ENCODE results near the gene EFCAB14.
"Not testable (repeated sequence)": the region's sequence is repeated elsewhere in the genome, so short reads cannot be mapped to it uniquely, and the experiment has no call there.

EFCAB14 gene

DNA sequence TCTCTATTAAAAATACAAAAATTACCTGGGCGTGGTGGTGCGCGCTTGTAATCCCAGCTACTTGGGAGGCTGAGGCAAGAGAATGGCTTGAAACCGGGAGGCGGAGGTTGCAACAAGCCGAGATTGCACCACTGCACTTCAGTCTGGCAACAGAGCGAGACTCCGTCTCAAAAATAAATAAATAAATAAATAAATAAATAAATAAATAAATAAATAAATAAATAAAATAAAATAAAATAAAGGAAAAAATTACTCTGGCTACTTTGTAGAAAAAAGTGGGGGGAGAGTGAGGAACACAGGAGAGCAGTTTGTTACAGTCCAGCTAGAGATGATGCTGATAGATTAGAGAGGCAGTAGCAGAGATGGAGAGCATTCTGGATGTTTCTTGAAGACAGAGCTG lies 1.4 kb upstream of the EFCAB14 start:
- Histone ChIP-seq H3K36me3 (ENCODE audit: insufficient read depth, low read depth, low read length) (peaks cover 10% of the 10 kb centered on the region), H3K4me1 (ENCODE audit: insufficient read depth, low read length) (peaks cover 16% of the 10 kb centered on the region)
- not testable (repeated sequence) for H3K9ac ChIP-seq (ENCODE audit: low read depth, low read length); H3K27ac ChIP-seq (ENCODE audit: low read length); H3K27me3 ChIP-seq (ENCODE audit: insufficient read depth, low read length); H3K4me3 ChIP-seq (ENCODE audit: low read length); H3K9me3 ChIP-seq (ENCODE audit: insufficient read depth, low read depth, low read length)

DNA sequence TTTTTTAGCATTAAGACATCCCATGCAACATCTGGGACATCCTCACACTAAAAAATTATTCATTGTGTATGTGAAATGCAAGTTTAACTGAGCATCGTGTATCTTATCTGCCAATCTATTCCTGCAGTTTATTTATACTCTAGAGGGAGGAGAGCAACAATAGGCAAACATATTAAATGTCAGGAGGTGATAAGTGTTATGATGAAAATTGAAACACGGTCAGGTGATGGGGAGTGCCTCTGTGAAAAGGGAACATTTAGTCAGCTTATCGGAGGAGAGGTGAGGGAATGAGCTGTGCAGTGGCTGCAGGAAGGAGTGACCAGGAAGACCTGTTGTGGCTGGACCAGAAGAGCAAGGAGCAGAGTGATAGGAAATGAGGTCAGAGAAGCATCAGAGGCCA lies 775 bp upstream of the EFCAB14 start:
- Histone ChIP-seq H3K36me3 (ENCODE audit: insufficient read depth, low read depth, low read length) (peaks cover 17% of the 10 kb centered on the region), H3K9ac (ENCODE audit: low read depth, low read length) (peak overlapping the region; percentile 87; the same call in 1 of the 2 replicates), H3K4me1 (ENCODE audit: insufficient read depth, low read length) (peaks cover 16% of the 10 kb centered on the region), H3K9me3 (ENCODE audit: insufficient read depth, low read depth, low read length) (no peaks in the 10 kb centered on the region), H3K27ac (ENCODE audit: low read length) (no peak overlapping the region), H3K4me3 (ENCODE audit: low read length) (peak overlapping the region; percentile 92), H3K27me3 (ENCODE audit: insufficient read depth, low read length) (no peaks in the 10 kb centered on the region)

DNA sequence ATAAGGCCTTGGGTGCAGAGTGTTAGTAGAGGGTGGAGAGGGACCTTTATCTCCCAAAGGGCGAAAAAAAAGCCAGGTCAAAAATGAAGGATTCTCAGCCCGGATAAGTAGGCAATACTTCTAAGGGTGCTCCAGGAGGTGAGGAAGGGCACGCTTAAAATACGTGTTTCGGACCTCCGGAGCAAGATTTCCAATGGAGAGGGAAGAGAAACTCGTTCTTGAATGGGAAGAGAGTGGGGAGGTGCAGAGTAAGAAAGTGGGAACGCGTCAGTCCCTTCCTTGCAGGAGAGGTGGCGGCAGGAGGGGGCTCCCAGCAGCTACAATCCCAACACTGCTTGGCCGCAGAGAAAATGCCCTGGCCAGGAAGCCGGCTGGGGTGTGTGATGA lies 581 bp downstream of the EFCAB14 start:
- Histone ChIP-seq H3K4me1 (ENCODE audit: insufficient read depth, low read length) (peaks cover 16% of the 10 kb centered on the region), H3K27ac (ENCODE audit: low read length) (peak overlapping the region; percentile 65), H3K36me3 (ENCODE audit: insufficient read depth, low read depth, low read length) (peaks cover 30% of the 10 kb centered on the region), H3K9me3 (ENCODE audit: insufficient read depth, low read depth, low read length) (no peaks in the 10 kb centered on the region), H3K4me3 (ENCODE audit: low read length) (peak overlapping the region; percentile 92), H3K9ac (ENCODE audit: low read depth, low read length) (peak overlapping the region; percentile 87), H3K27me3 (ENCODE audit: insufficient read depth, low read length) (no peaks in the 10 kb centered on the region)

DNA sequence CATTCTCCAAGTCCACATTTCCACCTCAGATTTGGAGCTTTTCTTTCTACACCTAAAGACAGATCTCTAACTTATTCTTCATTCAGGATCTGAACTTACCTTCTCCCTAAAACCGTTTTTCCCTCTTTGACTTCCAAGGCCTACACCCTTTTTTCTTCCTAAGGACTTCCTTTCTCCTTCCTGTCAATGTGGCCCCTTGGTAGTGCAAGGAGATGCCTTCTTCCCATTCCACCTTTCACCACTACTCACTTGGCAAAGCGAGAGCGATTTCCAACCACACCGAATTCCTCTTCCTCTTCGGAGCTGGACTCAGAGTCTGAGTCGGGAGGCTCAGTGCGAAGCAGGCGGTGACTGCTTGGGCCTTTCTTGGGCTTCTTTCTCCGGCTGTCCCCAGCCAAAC lies 1.3 kb downstream of the EFCAB14 start:
- H3K9ac ChIP-seq (ENCODE audit: low read depth, low read length): peak overlapping the region; percentile 87; the same call in 1 of the 2 replicates
- H3K9me3 ChIP-seq (ENCODE audit: insufficient read depth, low read depth, low read length): no peaks in the 10 kb centered on the region
- peak overlapping the region; percentile 92 for H3K4me3 ChIP-seq (ENCODE audit: low read length)
- no peak overlapping the region for H3K27ac ChIP-seq (ENCODE audit: low read length)
- H3K36me3 ChIP-seq (ENCODE audit: insufficient read depth, low read depth, low read length): peaks cover 34% of the 10 kb centered on the region
- peaks cover 16% of the 10 kb centered on the region for H3K4me1 ChIP-seq (ENCODE audit: insufficient read depth, low read length)
- H3K27me3 ChIP-seq (ENCODE audit: insufficient read depth, low read length): no peaks in the 10 kb centered on the region

DNA sequence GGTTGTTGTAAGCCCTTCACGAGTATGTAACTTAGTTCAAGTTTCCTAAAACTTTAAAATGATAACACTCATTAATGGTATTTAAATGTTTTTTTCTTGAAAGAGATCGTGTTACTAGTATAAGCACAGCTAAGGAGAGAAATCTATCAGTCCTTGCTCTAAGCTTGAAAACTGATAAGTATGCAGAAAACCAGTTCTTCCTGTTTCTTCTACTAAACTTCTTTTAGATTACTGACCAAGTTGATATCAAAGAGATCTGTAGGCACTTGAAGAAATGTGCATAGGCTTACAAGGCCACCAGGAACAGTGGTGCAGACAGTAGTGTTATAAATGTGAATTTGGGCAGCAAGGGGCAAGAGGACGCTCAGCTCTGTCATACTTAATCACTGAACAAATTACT lies 3.9 kb downstream of the EFCAB14 start:
- Histone ChIP-seq H3K9ac (ENCODE audit: low read depth, low read length) (no peak overlapping the region), H3K4me1 (ENCODE audit: insufficient read depth, low read length) (peaks cover 16% of the 10 kb centered on the region), H3K9me3 (ENCODE audit: insufficient read depth, low read depth, low read length) (no peaks in the 10 kb centered on the region), H3K27ac (ENCODE audit: low read length) (no peak overlapping the region), H3K4me3 (ENCODE audit: low read length) (no peak overlapping the region), H3K27me3 (ENCODE audit: insufficient read depth, low read length) (no peaks in the 10 kb centered on the region), H3K36me3 (ENCODE audit: insufficient read depth, low read depth, low read length) (peaks cover 58% of the 10 kb centered on the region)

DNA sequence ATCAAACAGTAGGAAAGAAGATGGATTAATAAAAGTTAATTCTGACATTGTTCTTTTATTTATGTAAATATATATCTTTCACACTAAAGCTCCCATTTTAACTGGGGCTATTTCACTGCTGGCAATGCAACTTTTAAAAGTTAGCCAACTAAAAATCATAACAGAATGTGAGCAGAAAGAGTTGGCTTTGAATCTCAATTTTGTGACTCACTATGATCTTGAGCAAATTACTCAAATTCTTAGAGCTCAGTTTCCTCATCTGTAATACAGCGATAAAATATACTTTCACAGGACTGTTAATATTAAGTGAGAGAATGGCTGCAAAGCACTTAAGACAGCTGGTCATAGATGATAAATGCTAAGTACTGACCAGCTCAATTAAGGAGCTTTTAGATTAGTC lies 10.8 kb downstream of the EFCAB14 start:
- Histone ChIP-seq H3K27ac (ENCODE audit: low read length) (no peak overlapping the region), H3K4me1 (ENCODE audit: insufficient read depth, low read length) (no peaks in the 10 kb centered on the region), H3K9ac (ENCODE audit: low read depth, low read length) (no peak overlapping the region), H3K9me3 (ENCODE audit: insufficient read depth, low read depth, low read length) (no peaks in the 10 kb centered on the region), H3K27me3 (ENCODE audit: insufficient read depth, low read length) (no peaks in the 10 kb centered on the region), H3K36me3 (ENCODE audit: insufficient read depth, low read depth, low read length) (peaks cover 88% of the 10 kb centered on the region), H3K4me3 (ENCODE audit: low read length) (no peak overlapping the region)

DNA sequence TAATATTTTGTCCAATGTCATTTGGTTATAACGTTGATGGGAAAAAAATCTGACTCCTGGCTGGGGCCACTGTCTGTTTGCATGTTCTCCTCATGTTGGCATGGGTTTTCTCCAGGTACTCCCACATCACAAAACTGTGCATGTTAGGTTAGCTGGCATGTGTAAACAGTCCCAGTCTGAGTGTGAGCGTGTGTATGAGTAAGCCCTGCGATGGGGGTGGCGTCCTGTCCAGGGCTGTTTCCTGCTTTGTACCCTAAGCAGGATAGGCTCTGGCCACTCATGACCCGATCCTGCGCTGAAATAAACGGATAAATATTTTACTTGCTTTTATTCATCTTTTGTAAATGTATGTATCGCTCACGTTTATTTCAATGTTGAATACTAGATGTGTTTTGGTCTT lies 13.5 kb downstream of the EFCAB14 start:
- H3K9ac ChIP-seq (ENCODE audit: low read depth, low read length): no peak overlapping the region
- no peak overlapping the region for H3K4me3 ChIP-seq (ENCODE audit: low read length)
- H3K9me3 ChIP-seq (ENCODE audit: insufficient read depth, low read depth, low read length): no peaks in the 10 kb centered on the region
- no peak overlapping the region for H3K27ac ChIP-seq (ENCODE audit: low read length)
- no peaks in the 10 kb centered on the region for H3K27me3 ChIP-seq (ENCODE audit: insufficient read depth, low read length)
- H3K4me1 ChIP-seq (ENCODE audit: insufficient read depth, low read length): no peaks in the 10 kb centered on the region
- peaks cover 84% of the 10 kb centered on the region for H3K36me3 ChIP-seq (ENCODE audit: insufficient read depth, low read depth, low read length)

DNA sequence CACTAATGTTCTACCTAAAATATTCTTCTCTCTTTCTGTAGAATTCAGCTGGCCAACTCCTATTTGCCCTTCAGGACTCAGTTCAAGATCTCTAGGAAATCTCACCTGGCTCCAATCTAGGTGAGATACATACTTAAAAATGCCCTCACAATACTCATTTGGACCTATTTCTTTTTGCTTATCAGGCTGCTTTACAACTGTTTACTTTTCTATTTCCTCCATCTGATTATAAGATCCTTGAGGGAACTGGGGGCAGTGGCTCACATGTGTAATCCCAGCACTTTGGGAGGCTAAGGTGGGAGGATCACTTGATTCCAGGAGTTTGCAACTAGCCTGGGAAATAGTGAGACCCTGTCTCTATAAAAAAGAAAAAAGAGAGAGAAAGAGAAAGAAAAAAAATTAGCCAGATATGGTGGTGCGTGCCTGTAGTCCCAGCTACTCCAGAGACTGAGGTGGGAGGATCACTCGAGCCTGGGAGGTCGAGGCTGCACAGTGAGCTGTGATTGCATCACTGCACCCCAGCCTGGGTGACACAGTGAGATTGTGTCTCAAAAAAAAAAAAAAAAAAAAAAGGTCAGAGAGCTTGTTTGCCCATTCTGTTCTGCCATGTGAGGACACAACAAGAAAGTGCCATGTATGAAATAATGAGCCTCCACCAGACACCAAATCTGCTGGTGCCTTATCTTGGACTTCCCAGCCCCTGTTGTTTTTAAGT lies 14.8 kb downstream of the EFCAB14 start:
- Histone ChIP-seq H3K36me3 (ENCODE audit: insufficient read depth, low read depth, low read length) (peaks cover 83% of the 10 kb centered on the region), H3K9me3 (ENCODE audit: insufficient read depth, low read depth, low read length) (no peaks in the 10 kb centered on the region), H3K4me1 (ENCODE audit: insufficient read depth, low read length) (no peaks in the 10 kb centered on the region)

DNA sequence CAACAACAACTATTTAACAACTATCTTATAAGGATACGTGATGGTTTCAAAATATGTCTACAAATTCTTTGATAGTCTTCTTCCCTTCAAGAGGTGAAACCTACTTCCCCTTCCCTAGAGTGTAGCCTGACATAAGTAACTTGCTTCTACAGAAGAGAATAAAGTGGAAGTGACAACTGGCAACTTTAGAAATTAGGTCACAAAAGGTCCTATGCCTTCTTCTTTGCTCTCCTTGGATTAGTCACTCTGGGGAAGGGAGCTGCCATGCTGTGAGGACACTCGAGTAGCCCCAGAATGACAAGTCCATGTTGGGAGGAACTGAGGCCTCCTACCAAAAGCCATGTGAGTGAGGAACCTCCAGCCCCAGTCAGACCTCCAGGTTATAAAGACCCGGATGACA lies 19.2 kb downstream of the EFCAB14 start:
- H3K9me3 ChIP-seq (ENCODE audit: insufficient read depth, low read depth, low read length): no peaks in the 10 kb centered on the region
- H3K27ac ChIP-seq (ENCODE audit: low read length): no peak overlapping the region
- no peak overlapping the region for H3K9ac ChIP-seq (ENCODE audit: low read depth, low read length)
- H3K27me3 ChIP-seq (ENCODE audit: insufficient read depth, low read length): no peaks in the 10 kb centered on the region
- H3K4me3 ChIP-seq (ENCODE audit: low read length): no peak overlapping the region
- H3K4me1 ChIP-seq (ENCODE audit: insufficient read depth, low read length): no peaks in the 10 kb centered on the region
- H3K36me3 ChIP-seq (ENCODE audit: insufficient read depth, low read depth, low read length): peaks cover 67% of the 10 kb centered on the region

More for the DNA sequence above, 14.8 kb downstream of the EFCAB14 start:
- Histone ChIP-seq H3K27me3 (ENCODE audit: insufficient read depth, low read length) (no peaks in the 10 kb centered on the region), H3K27ac (ENCODE audit: low read length) (no peak overlapping the region), H3K9ac (ENCODE audit: low read depth, low read length) (no peak overlapping the region), H3K4me3 (ENCODE audit: low read length) (no peak overlapping the region)

DNA sequence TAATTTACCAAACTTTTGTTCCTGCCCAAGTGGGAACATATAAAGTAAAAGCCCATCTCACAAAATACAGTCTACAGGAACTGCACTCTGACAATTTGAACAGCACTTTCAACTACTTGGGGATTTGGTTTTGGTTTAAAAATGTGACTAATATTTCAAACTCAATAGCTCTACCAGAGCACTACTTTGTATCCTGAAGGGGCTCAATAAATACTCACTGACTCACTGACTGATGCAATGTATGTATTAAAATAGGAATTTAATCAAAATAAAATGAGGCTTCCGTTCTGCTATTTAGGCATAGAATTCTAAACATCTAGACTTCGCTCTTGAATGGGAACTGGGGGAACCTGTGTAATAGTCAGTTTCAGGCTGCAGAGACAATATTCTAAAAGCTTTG lies 21.9 kb downstream of the EFCAB14 start:
- H3K9me3 ChIP-seq (ENCODE audit: insufficient read depth, low read depth, low read length): no peaks in the 10 kb centered on the region
- no peak overlapping the region for H3K27ac ChIP-seq (ENCODE audit: low read length)
- no peak overlapping the region for H3K9ac ChIP-seq (ENCODE audit: low read depth, low read length)
- H3K27me3 ChIP-seq (ENCODE audit: insufficient read depth, low read length): no peaks in the 10 kb centered on the region
- H3K4me1 ChIP-seq (ENCODE audit: insufficient read depth, low read length): no peaks in the 10 kb centered on the region
- H3K36me3 ChIP-seq (ENCODE audit: insufficient read depth, low read depth, low read length): peaks cover 60% of the 10 kb centered on the region
- H3K4me3 ChIP-seq (ENCODE audit: low read length): no peak overlapping the region

DNA sequence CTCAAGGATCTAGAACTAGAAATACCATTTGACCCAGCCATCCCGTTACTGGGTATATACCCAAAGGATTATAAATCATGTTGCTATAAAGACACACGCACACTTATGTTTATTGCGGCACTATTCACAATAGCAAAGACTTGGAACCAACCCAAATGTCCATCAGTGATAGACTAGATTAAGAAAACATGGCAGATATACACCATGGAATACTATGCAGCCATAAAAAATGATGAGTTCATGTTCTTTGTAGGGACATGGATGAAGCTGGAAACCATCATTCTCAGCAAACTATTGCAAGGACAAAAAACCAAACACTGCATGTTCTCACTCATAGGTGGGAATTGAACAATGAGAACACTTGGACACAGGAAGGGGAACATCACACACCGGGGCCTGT lies 24.2 kb downstream of the EFCAB14 start:
- not testable (repeated sequence) for H3K9me3 ChIP-seq (ENCODE audit: insufficient read depth, low read depth, low read length); H3K9ac ChIP-seq (ENCODE audit: low read depth, low read length); H3K4me1 ChIP-seq (ENCODE audit: insufficient read depth, low read length); H3K27me3 ChIP-seq (ENCODE audit: insufficient read depth, low read length); H3K4me3 ChIP-seq (ENCODE audit: low read length); H3K27ac ChIP-seq (ENCODE audit: low read length)
- H3K36me3 ChIP-seq (ENCODE audit: insufficient read depth, low read depth, low read length): peaks cover 67% of the 10 kb centered on the region

DNA sequence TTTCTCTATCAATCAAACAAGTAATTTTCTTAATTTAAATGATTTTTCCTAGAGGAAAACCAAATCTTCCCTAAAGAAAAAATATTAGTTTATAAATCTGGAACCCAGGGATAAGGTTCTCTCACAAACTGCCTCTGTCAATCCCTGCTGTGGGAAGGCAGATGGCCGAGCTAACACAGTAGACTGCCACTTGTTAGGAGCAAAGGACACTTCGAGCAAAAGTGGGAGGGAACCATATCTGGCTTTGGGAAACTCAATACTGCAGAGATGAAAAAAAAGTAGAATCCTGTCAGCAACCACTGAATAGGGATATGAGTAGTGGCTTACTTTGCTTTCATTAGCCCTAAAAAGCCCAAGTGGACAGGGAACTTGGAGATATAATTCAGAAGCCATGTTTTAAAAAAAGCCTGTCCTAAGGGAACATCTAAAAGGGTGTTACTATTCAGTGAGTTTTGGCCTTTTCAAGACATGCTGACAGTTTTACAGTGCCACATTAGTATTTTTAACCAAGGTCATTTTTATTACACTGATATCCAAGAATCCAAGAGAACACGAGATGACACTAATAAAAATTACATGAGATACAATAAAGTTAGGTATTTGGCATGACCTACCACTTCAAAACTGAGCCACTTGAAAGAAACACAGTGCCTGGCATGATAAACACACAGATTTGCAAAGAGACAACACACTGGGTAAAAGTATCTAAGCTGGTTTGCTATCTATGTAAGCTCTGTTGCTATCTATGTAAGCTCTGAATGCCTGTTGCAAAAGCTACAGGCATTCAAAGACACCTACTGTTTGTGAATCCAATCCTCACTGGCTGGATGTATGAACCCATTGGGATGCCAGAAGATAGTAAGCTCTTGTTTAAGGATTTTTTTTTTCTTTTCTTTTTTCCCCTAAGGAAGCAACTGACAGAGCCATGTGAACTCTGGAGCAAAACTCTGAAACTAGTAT lies 25.8 kb downstream of the EFCAB14 start:
- Histone ChIP-seq H3K27me3 (ENCODE audit: insufficient read depth, low read length) (no peaks in the 10 kb centered on the region), H3K4me3 (ENCODE audit: low read length) (no peak overlapping the region), H3K9ac (ENCODE audit: low read depth, low read length) (no peak overlapping the region), H3K27ac (ENCODE audit: low read length) (no peak overlapping the region), H3K9me3 (ENCODE audit: insufficient read depth, low read depth, low read length) (no peaks in the 10 kb centered on the region), H3K4me1 (ENCODE audit: insufficient read depth, low read length) (no peaks in the 10 kb centered on the region), H3K36me3 (ENCODE audit: insufficient read depth, low read depth, low read length) (peaks cover 80% of the 10 kb centered on the region)

Measured in iPS-20b (cell line).